Activated CD8-positive, alpha-beta memory T cell treated with anti-CD3 and anti-CD28 coated beads, Interleukin-2, amount 50 U/mL, for 24 hours (primary cell): Measurements from ENCODE around the gene CTAG1A.
"Not testable (repeated sequence)": the region's sequence is repeated elsewhere in the genome, so short reads cannot be mapped to it uniquely, and the experiment has no call there.

Experiments used
- DNase-seq: peaks from one replicate; pipeline ENCODE4 v3.0.0-alpha.2; 2020; ENCODE audit errors: extremely low read depth

Gene CTAG1A

GRCh38 chrX:154613586-154613985 is 28.7 kb downstream of the CTAG1A start:
- not testable (repeated sequence) for DNase-seq

- DNase-seq: not testable (repeated sequence)
These were observed 34.2 kb downstream of the CTAG1A start, which contains the start of gene CTAG1B for GRCh38 chrX:154619182-154619581. CTAG1B (minus strand) TSS chrX:154619282; CDS start chrX:154619218, 64 bp downstream.

GRCh38 chrX:154620767-154621414 is 36.0 kb downstream of the CTAG1A start:
- not testable (repeated sequence) for DNase-seq

- DNase-seq: not testable (repeated sequence)
These were observed 44.0 kb downstream of the CTAG1A start for GRCh38 chrX:154628960-154629359.

- not testable (repeated sequence) for DNase-seq
These were observed 46.0 kb downstream of the CTAG1A start for GRCh38 chrX:154630949-154631348.

GRCh38 chrX:154633661-154634060 is 48.7 kb downstream of the CTAG1A start:
- not testable (repeated sequence) for DNase-seq
